Left ventricle myocardium superior (tissue), 1 donor: ENCODE data around the gene KIRREL3. TPM values are rescaled to one million over a fixed set of nuclear protein-coding genes. Genes with fewer than 3 reads are reported as not detected.

Source experiments
- ATAC-seq: fragments of 200-7000 bp; cut with Tn5 transposase; one replicate; pipeline ENCODE4 v1.9.1; 2020; ENCODE audit warnings: mild to moderate bottlenecking, moderate library complexity
- DNase-seq: peaks from one replicate; pipeline ENCODE4 v3.0.0-alpha.2; 2020
- intact Hi-C: fragments of 100-400 bp; cut with micrococcal nuclease; formaldehyde crosslinking; loops from one replicate; pipeline ENCODE4 v1.11.0; 2022
- total RNA-seq: library from RNA; stranded (reverse); fragmentation: NEBNext Ultra II Directional; extraction: Animal tissue kit (Norgen Biotek cat#: 25700); gene quantifications from one replicate; pipeline ENCODE4 v1.2.1, GENCODE V29; 2021
- donor health status: DM: no; HTN: yes; CAD: no; lungs with severe emphysema.

Gene KIRREL3
- total RNA-seq, 1 donor from 2014 or later: 0.35 TPM

DNA sequence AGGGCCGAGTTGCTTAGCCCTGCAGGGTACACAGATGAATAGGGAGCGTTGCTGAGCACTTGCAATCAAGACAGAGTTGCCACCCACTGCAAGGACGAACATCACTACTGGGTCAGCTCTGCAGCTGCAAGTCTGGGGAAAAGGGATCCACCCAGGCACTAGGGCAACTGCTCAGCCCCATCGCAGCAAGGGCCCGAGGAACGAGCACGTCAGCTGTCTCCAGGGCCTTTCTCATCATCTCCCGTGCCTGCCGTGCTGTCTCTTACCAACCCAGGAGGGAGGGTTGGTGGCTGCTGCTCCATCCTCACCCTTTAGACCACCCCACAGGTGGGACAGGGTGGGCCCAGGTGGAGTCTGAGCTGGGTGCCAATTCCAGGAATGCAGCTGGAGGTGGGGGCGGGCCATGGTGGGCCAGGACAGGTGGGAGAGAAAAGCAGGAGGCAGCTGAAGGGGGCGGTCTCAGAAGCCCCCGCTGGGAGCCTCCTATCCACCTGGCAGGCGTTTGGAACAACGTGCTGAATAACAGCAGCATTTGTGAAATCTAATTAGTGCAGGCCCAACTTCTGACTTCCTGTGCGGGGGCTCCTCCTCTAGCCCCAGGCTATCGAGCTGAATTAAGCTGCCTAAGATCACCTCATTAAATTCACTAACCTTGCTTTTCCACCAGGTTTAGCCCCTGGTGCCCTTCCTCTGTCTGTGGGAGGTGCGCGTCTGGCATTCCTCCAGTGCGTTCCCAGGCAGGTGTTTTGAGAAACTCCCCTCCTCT is 392.6 kb downstream of the KIRREL3 start:
- intact Hi-C loops: no loop called here
- ATAC-seq (no peak), DNase-seq (no peak)

DNA sequence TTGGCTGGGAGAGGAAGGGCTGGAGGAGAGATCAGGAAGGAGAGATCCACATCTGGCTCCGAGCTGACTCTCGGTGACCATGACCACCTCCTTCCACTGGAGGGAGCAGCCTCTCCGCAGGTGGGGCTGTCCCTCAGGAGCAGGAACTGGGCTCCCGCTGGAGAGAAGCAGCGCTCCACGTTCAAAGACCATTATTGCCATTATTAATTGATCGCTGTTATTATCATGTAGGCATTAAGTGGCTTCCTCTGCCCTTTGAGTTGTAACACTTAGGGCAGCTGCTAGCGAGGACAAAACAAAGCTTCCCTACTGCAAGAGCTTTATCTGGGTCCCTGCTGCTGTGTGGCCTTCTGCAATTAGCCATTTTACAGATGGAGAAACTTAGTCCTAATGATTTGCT is 393.2 kb downstream of the KIRREL3 start:
- peak; percentile 45 for DNase-seq
- intact Hi-C loops: no loop called here
- ATAC-seq: peak; percentile 71

DNA sequence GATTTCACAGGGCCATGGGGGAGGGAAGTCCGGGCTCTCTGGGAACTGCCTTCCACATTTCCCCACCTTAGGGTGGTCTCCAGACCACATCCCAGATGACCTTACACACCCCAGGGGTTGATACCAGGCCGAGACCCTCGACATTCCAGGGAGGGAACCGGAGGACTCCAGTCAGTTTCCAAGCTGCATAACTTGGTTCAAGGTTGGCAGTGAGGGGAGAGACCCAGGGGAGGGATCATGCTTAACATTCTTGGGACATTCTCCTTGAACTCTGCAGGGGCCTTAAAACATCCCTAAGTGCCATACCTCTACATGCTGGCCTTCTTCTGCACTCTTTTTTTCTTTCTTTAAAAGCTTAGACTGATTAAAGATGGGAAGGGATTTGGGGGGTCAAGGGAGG is 394.1 kb downstream of the KIRREL3 start:
- no peak for ATAC-seq
- DNase-seq: no peak
- intact Hi-C loops: no loop called here

DNA sequence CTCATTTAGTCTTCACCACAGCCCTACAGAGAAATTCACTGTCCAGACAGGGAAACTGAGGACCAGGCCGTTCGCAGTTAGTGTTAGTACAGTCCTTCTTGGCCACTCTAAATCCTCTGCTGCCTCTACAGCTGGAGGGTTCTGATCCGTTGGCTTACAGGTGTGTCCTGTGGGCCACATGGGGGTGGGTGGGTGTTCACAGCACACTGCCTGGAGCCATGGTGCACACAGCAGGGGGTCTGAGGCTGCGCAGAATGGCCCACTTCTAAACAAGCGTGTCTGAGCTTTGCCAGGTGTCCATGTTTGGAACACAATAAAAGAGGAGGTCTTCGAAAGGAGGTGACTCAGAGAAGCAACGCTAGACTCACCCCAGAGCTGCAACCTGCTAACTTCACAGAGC is 396.1 kb downstream of the KIRREL3 start:
- no peak for ATAC-seq
- DNase-seq: no peak
- intact Hi-C loops: no loop called here

DNA sequence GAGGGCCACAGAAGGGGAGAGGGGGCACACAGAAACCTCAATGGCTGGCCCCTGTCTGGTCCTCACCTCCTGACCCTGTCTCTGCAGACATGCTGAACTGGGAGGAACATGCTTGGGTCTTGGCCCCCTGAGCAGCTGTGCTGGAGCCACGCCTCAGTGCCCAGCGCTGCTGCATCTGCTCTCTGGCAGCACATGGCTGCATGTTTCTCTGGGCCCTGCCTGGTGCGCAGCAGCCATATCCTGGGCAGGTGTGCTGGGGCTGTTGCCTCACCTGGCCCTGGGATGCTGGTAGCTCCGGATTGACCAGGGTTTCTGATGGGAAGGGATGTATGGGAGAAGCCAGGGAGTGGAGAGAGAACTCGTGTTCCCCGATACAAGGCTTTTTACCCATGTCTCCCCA is 397.1 kb downstream of the KIRREL3 start:
- ATAC-seq (no peak), DNase-seq (no peak)
- intact Hi-C loops: no loop called here

DNA sequence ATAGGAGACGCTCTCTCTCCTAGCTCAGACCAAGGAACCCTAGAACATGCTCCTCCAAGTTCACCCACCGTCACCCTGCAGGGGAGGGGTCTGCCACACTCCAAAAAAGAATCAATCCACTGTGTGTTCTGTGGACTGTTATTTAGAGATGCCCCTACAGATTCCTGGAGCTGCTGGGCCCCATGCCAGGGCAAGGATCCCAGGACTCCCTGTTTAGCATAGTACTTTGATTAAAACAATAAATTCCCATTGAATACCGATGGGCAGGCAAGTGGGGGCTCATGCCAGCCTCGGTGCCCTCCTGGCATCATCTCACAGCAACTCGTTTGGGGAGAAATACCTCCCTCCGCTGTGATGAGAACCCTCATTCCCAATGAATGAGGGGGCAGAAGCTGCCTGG is 397.6 kb downstream of the KIRREL3 start:
- no peak for ATAC-seq
- intact Hi-C loops: no loop called here

DNA sequence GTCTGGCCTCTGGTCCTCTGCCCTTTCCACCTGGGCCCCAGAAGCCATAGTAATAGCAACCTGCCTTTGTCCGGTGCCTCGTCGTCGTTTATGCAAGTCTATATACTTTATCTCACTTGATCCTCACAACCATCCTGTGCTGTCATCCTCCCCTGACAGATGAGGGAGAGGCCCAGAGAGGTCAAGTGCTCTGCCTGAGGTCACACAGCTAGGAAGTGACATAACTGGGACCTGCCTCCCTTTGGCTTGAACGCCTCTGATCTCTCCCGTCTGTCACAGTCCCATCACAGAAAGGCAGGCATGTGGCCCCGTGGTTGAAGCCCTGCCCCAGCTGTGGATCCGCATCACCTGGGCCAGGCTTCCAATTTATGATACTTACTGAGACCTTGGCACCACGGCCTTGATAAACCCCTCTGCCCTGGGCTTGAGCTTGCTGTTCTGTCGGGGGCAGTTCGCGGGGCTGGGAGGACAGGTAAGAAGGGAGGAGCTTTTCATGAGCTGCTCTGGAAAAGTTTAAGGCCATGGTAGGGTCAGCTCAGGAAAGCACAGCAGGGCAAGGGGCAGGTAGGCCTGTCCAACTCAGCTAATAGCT is 398.1 kb downstream of the KIRREL3 start:
- DNase-seq: no peak
- intact Hi-C loops: no loop called here
- no peak for ATAC-seq

More for the DNA sequence above, 397.6 kb downstream of the KIRREL3 start:
- no peak for DNase-seq

DNA sequence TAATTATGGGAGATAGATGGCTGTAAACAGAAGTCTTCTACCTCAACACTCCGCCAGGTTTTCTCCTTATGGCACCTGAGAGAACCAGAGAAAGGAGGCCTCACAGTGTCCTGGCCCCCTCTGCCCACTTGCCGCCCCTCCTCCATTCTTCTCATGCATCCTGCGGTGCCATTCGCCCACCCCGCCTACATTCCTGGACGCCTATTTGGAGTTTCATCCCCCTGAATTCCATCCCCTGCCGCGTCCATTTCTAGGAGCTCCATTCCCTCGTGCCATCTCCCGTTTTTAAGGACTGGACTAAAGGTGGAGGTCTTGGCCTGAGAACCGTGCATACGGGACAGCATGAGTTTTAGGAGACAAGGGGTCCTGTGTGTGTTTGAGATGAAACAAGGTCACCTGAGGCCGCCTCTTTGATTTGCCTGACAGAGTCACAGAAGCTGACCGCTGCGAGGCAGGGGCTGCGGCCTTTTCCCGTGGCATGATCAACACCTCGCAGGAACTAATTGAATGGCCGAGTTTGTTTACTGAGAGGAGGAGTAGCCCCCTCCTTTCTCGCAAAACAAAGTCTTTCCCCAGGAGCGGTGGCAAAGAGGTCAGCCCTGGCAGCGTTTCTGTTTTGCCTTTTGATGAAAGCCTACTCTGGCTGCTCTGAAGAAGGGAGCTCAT is 398.9 kb downstream of the KIRREL3 start:
- no peak for DNase-seq
- no peak for ATAC-seq
- intact Hi-C loops: no loop called here

DNA sequence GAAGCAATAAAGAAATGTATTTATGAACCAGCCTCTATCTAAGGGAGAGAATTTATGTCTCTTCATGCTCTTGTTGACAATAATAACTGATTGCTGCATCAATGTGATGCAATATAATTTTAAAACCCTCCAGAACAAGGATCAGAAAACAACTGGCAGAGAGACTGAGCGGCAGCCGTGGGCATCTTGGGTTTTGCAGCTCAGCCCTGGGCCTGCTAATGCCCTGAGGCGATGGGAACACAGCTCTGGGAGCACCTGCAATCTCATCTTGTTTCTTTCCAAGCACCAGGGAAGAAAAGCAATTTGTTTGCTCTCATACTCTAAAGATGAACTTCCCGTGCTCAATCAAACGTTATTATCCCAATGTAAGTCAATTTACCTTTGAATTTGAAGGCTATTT is 399.4 kb downstream of the KIRREL3 start:
- ATAC-seq (no peak), DNase-seq (no peak)
- intact Hi-C loops: no loop called here

DNA sequence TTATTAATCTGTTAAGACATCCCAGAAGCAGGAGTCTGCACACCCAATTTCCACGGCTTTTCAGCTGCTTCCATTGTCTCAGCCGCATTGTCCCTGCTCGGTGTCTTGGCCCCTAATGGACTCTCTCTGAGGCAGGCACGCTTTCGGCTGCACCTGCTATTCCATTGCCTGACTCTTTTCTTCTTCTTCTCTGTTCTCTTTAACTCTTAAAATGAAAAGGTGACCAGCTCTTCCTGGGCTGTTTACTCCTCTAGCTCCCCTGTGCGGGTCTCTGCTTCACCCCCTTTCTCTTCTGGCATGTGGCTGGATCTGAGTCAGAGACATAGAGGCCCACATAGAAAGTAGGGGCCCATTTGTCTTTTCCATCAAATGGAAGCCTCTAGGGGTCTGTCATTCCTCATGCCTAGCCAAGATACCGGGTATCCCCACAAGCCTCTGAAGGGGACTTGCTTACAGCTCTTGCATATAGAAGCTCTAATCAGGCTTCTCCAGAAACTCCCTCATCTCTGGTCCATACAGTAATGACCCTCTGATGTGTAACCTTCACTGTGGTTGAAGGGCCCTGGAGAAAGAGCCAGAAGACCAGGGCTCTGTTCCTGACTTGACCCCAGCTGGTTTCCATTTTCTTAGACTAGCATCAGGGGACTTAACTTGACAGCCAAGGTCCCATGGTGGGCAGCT is 401.2 kb downstream of the KIRREL3 start:
- no peak for ATAC-seq
- intact Hi-C loops: no loop called here

DNA sequence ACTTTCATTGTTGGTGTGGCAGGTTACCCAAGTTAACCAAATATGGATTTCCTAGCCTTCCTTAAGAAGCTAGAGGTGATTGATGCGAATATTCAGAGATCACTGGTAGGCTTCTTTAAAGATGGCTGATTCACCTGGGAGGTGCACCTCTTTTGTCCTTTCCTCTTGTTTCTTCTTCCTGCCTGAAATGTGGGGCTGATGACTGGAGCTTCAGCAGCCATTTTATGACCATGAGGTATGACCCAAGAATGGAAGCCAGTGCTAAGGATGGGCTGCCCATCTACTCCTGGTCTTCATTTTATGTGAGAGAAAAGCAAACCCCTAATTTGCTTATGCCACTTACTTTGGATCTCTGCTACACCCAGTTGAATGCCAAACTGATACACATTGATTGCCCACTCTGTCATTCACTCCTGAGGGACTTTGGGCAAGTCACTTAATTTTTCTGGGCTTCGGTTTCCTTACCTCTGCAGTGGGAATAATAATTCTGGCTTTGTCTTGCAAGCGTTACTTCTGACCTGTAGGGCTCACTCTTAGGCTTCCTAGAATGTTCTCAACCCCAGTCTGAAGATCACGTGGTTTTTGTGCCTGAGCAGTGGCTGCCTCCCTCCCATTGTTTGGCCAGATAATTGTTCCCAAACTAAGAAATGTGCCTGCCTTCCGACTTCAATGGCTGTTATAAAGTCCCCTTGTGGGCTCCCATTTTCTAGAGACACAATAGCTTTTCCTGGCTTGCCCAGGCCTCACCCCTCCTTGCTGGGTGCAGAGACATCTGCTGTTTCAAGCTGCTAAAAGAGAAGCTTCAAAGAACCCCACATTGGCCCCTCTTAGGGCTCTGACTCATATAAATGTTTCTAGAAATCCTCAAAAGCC is 402.0 kb downstream of the KIRREL3 start:
- no peak for DNase-seq
- no peak for ATAC-seq
- intact Hi-C loops: no loop called here

More for the DNA sequence above, 401.2 kb downstream of the KIRREL3 start:
- no peak for DNase-seq

DNA sequence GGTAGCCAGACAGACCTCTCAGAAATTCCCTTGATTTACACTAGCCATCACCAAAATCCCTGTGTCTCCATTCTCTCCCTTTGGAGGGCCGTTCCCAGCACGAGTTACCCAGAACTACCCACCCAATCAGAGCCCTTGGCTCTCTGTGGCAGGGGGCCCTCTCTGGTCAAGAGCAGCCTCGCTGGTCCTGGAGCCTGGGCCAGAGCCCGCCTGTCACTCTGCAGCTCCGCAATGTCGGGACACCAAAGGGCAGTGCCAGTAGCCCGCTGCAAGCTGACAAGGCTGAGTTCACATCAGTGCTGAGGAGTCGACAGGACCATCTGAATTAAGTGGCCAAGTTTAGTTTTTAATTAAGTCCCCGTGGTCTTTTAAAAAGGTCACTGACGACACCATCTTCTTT is 403.5 kb downstream of the KIRREL3 start:
- ATAC-seq (no peak), DNase-seq (no peak)
- intact Hi-C loops: no loop called here

DNA sequence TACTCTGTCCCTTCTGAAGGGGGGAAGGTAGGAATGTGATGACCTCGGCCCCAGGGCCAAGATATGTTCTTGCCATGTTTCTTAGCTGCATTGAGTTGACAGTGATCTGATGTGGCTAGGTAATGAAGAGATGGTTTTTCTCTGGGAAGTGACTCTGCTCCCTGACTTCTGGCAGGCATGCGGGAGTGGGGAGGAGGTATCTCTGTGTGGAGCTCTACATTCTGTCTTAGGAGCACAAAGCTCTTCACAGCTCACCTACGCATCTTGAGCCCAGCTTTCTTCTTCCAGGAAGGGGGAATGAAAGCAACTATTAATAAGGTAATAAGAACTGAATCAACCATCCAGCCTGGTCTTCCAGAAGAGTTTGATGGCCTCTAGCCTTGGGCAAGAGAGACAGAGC is 404.1 kb downstream of the KIRREL3 start:
- intact Hi-C loops: no loop called here
- ATAC-seq: no peak
- no peak for DNase-seq

DNA sequence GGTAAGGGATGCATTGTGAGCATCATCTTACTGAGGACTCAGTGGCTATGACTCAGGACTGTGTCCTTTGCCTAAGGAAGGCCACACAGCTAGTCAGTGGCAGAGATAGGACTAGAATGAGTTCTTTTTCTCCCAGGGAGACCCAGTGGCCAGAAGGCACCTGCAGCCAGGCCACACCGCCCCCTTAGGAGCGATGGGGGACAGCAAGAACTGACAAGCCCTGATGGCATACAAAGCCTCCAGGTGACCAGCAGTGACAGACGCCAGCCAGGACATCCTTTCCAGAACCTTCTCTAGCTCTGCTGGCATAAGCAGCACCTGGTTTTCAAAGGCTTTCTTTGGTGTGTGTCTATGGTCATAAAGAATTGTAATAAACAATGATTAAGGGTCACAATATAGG is 405.0 kb downstream of the KIRREL3 start:
- intact Hi-C loops: no loop called here
- no peak for ATAC-seq

DNA sequence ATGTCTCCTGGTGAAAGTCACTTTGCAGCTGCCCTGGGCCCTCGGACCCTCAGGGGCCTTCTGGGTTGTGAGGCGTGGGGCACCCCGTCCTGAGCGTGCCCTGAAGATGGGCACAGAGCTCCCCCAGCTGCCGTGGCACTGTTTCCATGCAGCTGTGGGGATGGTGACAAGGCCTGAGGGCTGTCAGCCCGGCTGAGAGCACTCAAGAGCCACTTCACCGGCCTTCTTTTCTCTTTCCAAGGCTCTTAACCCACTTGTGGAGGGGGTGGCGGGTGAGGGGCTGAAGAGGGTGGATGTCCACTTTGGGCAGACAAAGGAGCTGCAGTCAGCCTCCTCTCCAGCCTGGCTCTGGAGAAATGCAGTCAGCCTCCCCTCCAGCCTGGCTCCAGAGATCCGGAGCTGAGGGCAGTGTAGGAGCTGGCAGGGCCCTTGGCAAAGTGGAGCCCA is 405.6 kb downstream of the KIRREL3 start:
- ATAC-seq (no peak), DNase-seq (no peak)
- intact Hi-C loops: no loop called here

More for the DNA sequence above, 405.0 kb downstream of the KIRREL3 start:
- no peak for DNase-seq

DNA sequence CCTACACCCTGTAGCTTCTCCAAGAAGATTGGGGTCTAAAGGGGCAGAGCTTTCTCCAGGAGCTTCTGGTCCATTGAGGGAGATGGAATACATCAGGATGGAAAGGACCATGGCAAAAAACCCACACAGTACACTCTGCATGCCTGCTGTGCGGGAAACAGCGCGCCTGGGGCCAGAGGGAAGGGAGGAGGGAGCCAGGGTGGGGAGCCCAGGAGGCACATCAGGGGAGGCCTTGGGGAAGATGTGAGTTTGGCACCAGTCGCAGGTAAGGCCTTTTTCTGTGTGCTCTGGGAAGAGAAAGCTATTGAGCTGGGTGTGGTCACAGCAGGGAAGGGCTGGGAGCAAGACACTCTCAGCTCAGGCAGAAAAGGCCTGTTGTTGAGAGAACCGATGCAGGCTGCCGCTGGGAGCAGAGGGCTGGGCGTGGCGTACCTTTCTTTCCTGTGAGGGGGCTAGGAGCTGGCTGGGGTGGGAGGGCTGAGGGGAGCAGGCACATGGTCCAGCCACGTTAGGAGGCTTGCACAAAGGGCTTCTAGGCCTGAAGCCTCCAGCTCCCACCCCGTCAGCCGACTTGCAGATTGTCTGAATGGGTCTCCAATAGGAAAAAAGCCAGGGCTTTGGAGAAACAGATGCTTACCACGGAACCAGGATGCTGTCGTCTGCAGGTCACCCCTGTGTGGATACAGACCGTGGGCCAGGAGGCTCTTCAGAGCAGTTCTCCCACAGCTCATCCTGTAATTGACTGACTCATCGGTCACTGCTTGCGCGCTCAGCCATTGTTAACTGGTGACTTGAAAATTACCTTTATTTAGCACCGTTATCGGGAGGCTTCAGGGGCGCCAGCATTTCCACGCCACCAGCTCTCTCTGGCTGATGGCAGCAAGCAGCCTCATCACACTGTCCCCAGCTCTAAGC is 407.8 kb downstream of the KIRREL3 start:
- DNase-seq (no peak), ATAC-seq (no peak)
- intact Hi-C loops: no loop called here

DNA sequence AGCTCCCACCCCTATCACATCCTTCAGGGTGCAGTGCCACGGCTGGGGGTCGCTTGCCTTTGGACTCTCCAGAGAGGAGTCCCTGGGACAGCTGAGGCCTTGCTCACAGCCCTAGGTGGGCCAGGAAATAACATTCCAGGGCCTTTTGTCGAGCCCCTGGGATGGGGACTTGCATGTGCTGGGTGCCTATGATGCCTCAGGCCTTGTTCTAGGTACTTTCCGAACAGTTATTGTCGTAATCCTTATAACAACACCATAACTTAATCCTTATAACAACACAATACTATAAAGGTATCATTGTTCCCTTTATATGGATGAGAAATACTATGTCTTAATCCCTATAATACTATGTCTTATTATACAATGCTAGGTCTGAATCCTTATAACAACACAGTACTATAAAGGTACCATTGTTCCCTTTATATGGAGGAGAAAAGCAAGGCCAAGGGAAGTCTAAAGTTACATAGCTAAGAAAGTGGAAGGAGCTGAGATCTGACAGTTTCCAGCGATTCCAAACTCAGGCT is 408.5 kb downstream of the KIRREL3 start:
- intact Hi-C loops: no loop called here
- DNase-seq: no peak
- ATAC-seq: no peak

DNA sequence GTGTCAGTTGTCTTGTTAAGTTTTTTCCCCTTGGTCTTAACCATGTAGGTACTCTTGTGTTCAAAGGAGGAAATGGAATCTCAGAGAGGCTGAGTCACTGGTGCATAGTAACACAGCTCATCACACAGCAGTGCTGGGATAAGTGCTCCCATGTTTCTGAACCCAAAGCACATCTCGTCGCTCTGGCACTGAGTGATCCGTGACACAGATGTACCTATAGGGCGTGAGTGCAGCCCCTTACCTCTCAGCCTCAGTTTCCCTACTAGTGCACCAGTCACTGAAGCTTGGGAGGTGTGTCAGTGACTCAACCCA is 411.1 kb downstream of the KIRREL3 start:
- no peak for ATAC-seq
- intact Hi-C loops: no loop called here
- no peak for DNase-seq
